Activated T-cell treated with anti-CD3 and anti-CD28 coated beads, Interleukin-2, amount 50 U/mL, for 4 hours (primary cell): Measurements from ENCODE around the gene MROH2A. TPM values are rescaled to one million over a fixed set of nuclear protein-coding genes. Genes with fewer than 3 reads are reported as not detected.

Source experiments
- ATAC-seq, 2 donors: fragments of 200-7000 bp; cut with Tn5 transposase; one replicate each; pipeline ENCODE4 v1.10.0; 2021
- DNase-seq: peaks from one replicate; pipeline ENCODE4 v3.0.0-alpha.2; 2020
- H3K27me3 Mint-ChIP-seq: one replicate; pipeline ENCODE4 v1.8.0; 2021; ENCODE audit warnings: low read depth, mixed read lengths
- H3K36me3 Mint-ChIP-seq: one replicate; pipeline ENCODE4 v1.8.0; 2022; ENCODE audit warnings: mixed read lengths; ENCODE audit not compliant: insufficient read depth
- H3K4me1 Mint-ChIP-seq: one replicate; pipeline ENCODE4 v1.8.0; 2021; ENCODE audit warnings: low read depth, mixed read lengths
- H3K4me3 Mint-ChIP-seq: one replicate; pipeline ENCODE4 v1.8.0; 2021; ENCODE audit warnings: mild to moderate bottlenecking, moderate library complexity, mixed read lengths
- H3K9me3 Mint-ChIP-seq: one replicate; pipeline ENCODE4 v1.8.0; 2021; ENCODE audit warnings: mixed read lengths
- total RNA-seq, 3 donors: library from RNA; stranded (reverse); gene quantifications; one replicate each; pipeline ENCODE4 v1.2.1, GENCODE V29; 2021

MROH2A gene
- total RNA-seq, 3 donors from 2014 or later: not detected

- H3K36me3 Mint-ChIP-seq: no peaks in the 10 kb centered on the region
- DNase-seq (no peak), ATAC-seq (no peak)
- H3K27me3 Mint-ChIP-seq: peaks cover 23% of the 10 kb centered on the region
- no peaks in the 10 kb centered on the region for H3K4me1 Mint-ChIP-seq
- H3K4me3 Mint-ChIP-seq: no peak overlapping the region
- peaks cover 4% of the 10 kb centered on the region for H3K9me3 Mint-ChIP-seq
Observed at GRCh38 chr2:233779722-233780121, 1.6 kb downstream of the MROH2A start.

- H3K4me1 Mint-ChIP-seq: no peaks in the 10 kb centered on the region
- ATAC-seq (no peak), DNase-seq (no peak)
- no peak overlapping the region for H3K4me3 Mint-ChIP-seq
- H3K36me3 Mint-ChIP-seq: no peaks in the 10 kb centered on the region
- H3K9me3 Mint-ChIP-seq: peaks cover 4% of the 10 kb centered on the region
- H3K27me3 Mint-ChIP-seq: peaks cover 21% of the 10 kb centered on the region
Observed at GRCh38 chr2:233780771-233781170, 2.6 kb downstream of the MROH2A start.

GRCh38 chr2:233789554-233789953 lies 11.4 kb downstream of the MROH2A start:
- ATAC-seq (no peak), DNase-seq (no peak)
- Mint-ChIP-seq H3K36me3 (no peaks in the 10 kb centered on the region), H3K4me1 (no peaks in the 10 kb centered on the region), H3K27me3 (peaks cover 6% of the 10 kb centered on the region), H3K4me3 (no peak overlapping the region), H3K9me3 (peaks cover 5% of the 10 kb centered on the region)

GRCh38 chr2:233791151-233791882 lies 13.2 kb downstream of the MROH2A start:
- Mint-ChIP-seq H3K4me1 (no peaks in the 10 kb centered on the region), H3K4me3 (no peak overlapping the region), H3K9me3 (peaks cover under 1% of the 10 kb centered on the region), H3K27me3 (peaks cover 2% of the 10 kb centered on the region), H3K36me3 (no peaks in the 10 kb centered on the region)
- DNase-seq (no peak), ATAC-seq (no peak)

GRCh38 chr2:233791883-233792329 lies 13.8 kb downstream of the MROH2A start:
- DNase-seq (no peak), ATAC-seq (no peak)
- Mint-ChIP-seq H3K27me3 (no peaks in the 10 kb centered on the region), H3K9me3 (no peaks in the 10 kb centered on the region), H3K36me3 (no peaks in the 10 kb centered on the region), H3K4me1 (no peaks in the 10 kb centered on the region), H3K4me3 (no peak overlapping the region)

GRCh38 chr2:233792720-233793119 lies 14.6 kb downstream of the MROH2A start:
- no peak overlapping the region for H3K4me3 Mint-ChIP-seq
- no peak for DNase-seq
- ATAC-seq: no peak
- H3K4me1 Mint-ChIP-seq: no peaks in the 10 kb centered on the region
- H3K9me3 Mint-ChIP-seq: no peaks in the 10 kb centered on the region
- H3K36me3 Mint-ChIP-seq: no peaks in the 10 kb centered on the region
- no peaks in the 10 kb centered on the region for H3K27me3 Mint-ChIP-seq

- no peaks in the 10 kb centered on the region for H3K4me1 Mint-ChIP-seq
- DNase-seq (no peak), ATAC-seq (no peak)
- H3K27me3 Mint-ChIP-seq: no peaks in the 10 kb centered on the region
- no peaks in the 10 kb centered on the region for H3K36me3 Mint-ChIP-seq
- H3K9me3 Mint-ChIP-seq: no peaks in the 10 kb centered on the region
- H3K4me3 Mint-ChIP-seq: no peak overlapping the region
Observed at GRCh38 chr2:233793465-233794127, 15.5 kb downstream of the MROH2A start.

- DNase-seq (no peak), ATAC-seq (no peak)
- no peaks in the 10 kb centered on the region for H3K27me3 Mint-ChIP-seq
- H3K4me3 Mint-ChIP-seq: no peak overlapping the region
- H3K4me1 Mint-ChIP-seq: no peaks in the 10 kb centered on the region
- no peaks in the 10 kb centered on the region for H3K36me3 Mint-ChIP-seq
- no peaks in the 10 kb centered on the region for H3K9me3 Mint-ChIP-seq
Observed at GRCh38 chr2:233794128-233794658, 16.1 kb downstream of the MROH2A start.

- ATAC-seq (no peak), DNase-seq (no peak)
- peaks cover 4% of the 10 kb centered on the region for H3K9me3 Mint-ChIP-seq
- H3K27me3 Mint-ChIP-seq: no peaks in the 10 kb centered on the region
- H3K4me1 Mint-ChIP-seq: no peaks in the 10 kb centered on the region
- no peak overlapping the region for H3K4me3 Mint-ChIP-seq
- H3K36me3 Mint-ChIP-seq: no peaks in the 10 kb centered on the region
Observed at GRCh38 chr2:233795735-233796171, 17.6 kb downstream of the MROH2A start.

GRCh38 chr2:233796254-233796653 lies 18.1 kb downstream of the MROH2A start:
- DNase-seq: no peak
- H3K4me1 Mint-ChIP-seq: no peaks in the 10 kb centered on the region
- H3K36me3 Mint-ChIP-seq: no peaks in the 10 kb centered on the region
- no peak overlapping the region for H3K4me3 Mint-ChIP-seq
- H3K9me3 Mint-ChIP-seq: peaks cover 4% of the 10 kb centered on the region
- ATAC-seq: no peak
- H3K27me3 Mint-ChIP-seq: no peaks in the 10 kb centered on the region

- no peak for ATAC-seq
- no peaks in the 10 kb centered on the region for H3K4me1 Mint-ChIP-seq
- DNase-seq: no peak
Observed at GRCh38 chr2:233798335-233799086, 20.4 kb downstream of the MROH2A start.

GRCh38 chr2:233799087-233799665 lies 21.0 kb downstream of the MROH2A start:
- H3K4me3 Mint-ChIP-seq: no peak overlapping the region
- DNase-seq: no peak

More at GRCh38 chr2:233798335-233799086, 20.4 kb downstream of the MROH2A start:
- Mint-ChIP-seq H3K4me3 (no peak overlapping the region), H3K36me3 (no peaks in the 10 kb centered on the region), H3K9me3 (peaks cover 4% of the 10 kb centered on the region), H3K27me3 (peaks cover 3% of the 10 kb centered on the region)

GRCh38 chr2:233799716-233800115 lies 21.6 kb downstream of the MROH2A start:
- Mint-ChIP-seq H3K4me3 (no peak overlapping the region), H3K27me3 (peaks cover 10% of the 10 kb centered on the region), H3K9me3 (peaks cover 4% of the 10 kb centered on the region), H3K36me3 (no peaks in the 10 kb centered on the region), H3K4me1 (no peaks in the 10 kb centered on the region)
- DNase-seq: no peak
- ATAC-seq: no peak

More at GRCh38 chr2:233799087-233799665, 21.0 kb downstream of the MROH2A start:
- H3K27me3 Mint-ChIP-seq: peaks cover 6% of the 10 kb centered on the region
- no peaks in the 10 kb centered on the region for H3K4me1 Mint-ChIP-seq
- H3K36me3 Mint-ChIP-seq: no peaks in the 10 kb centered on the region
- no peak for ATAC-seq
- peaks cover 4% of the 10 kb centered on the region for H3K9me3 Mint-ChIP-seq

- DNase-seq: no peak
- H3K36me3 Mint-ChIP-seq: no peaks in the 10 kb centered on the region
- no peak overlapping the region for H3K4me3 Mint-ChIP-seq
- H3K27me3 Mint-ChIP-seq: peaks cover 10% of the 10 kb centered on the region
- no peak for ATAC-seq
- H3K9me3 Mint-ChIP-seq: peaks cover 4% of the 10 kb centered on the region
- no peaks in the 10 kb centered on the region for H3K4me1 Mint-ChIP-seq
Observed at GRCh38 chr2:233800208-233800607, 22.1 kb downstream of the MROH2A start.
